Hindlimb muscle (tissue), 1 donor: ENCODE measurements around the gene DOK7. TPM values are rescaled to one million over a fixed set of nuclear protein-coding genes. Genes with fewer than 3 reads are reported as not detected.

Experiments used
- DNase-seq: peaks from one replicate; pipeline ENCODE4 v3.0.0-alpha.2; 2013
- polyA plus RNA-seq: library from polyadenylated mRNA; unstranded; fragments of 120-200 nt; gene quantifications from one replicate; pipeline ENCODE4 v1.2.1, GENCODE V29; 2013; ENCODE audit not compliant: insufficient read length

Gene DOK7, protein sequence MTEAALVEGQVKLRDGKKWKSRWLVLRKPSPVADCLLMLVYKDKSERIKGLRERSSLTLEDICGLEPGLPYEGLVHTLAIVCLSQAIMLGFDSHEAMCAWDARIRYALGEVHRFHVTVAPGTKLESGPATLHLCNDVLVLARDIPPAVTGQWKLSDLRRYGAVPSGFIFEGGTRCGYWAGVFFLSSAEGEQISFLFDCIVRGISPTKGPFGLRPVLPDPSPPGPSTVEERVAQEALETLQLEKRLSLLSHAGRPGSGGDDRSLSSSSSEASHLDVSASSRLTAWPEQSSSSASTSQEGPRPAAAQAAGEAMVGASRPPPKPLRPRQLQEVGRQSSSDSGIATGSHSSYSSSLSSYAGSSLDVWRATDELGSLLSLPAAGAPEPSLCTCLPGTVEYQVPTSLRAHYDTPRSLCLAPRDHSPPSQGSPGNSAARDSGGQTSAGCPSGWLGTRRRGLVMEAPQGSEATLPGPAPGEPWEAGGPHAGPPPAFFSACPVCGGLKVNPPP
- polyA plus RNA-seq, result 21.0 TPM

DNA sequence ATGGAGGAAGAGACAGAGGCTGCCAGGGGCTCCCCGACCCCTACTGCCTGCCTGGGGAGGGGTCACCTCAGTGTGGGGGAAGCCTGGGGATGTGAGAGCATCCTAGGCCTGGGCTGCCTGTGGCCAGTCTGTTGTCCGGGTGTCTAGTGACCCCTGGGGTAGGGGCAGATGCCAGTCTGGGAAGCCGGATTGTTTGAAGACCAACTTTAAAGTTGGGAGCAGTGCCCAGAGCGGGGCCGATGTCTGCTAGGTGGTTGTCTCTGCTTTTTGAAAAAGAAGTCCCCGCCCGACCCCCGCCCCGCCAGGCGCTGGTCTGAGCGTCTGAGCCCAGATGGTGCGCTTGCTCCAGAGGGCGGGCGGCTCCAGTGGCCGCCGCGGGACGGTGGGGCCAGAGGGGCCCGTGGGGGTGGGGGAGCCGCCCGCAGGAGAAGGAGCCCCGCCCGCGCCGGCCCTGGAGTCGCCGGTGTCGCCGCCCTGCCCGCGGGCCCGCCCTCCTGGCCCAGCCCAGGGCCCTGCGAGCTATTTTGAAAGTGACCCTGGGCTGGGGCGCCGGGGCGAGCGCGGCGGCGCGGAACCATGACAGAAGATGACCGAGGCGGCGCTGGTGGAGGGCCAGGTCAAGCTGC is at the start of gene DOK7:
Gene DOK7, plus strand, starts transcription at position 517 of the 626 bp plus-strand sequence. Its CDS starts 70 bp downstream, at position 587.
- no peak for DNase-seq

- DNase-seq, result no peak
These were observed 49.3 kb upstream of the DOK7 start for GRCh38 chr4:3413675-3414420.

GRCh38 chr4:3414421-3415279 is 48.5 kb upstream of the DOK7 start:
- DNase-seq, result no peak

DNA sequence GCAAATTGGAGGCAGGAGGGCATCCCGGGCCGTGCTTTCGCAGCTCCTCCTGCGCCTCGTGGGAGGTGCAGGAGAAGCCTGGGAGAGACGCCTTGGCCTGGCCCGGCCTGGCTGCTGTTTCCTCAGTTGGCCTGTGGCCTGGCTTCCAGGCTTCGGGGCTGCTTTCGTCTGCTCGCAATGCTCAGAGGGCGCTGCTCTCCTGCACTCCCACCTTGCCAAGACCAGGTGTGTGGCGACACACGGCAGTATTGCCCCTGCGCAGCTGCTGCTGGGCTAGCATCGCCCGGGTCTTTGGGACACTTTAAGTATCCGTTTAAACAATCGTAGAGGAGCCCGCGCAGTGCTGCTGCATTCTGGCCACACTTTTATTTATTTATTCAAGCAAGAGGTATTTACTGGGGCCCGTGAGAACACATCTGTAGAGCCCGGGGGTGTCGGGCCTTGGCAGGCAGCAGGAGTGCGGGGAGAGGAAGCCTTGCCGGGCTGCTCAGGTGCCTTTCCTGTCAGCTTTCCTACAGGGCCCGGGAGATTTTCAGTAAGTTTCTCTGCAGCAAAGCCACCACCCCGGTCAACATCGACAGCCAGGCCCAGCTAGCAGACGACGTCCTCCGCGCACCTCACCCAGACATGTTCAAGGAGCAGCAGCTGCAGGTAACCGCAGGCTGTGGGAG is 47.5 kb upstream of the DOK7 start:
- no peak for DNase-seq

- DNase-seq, result no peak
These were observed 46.8 kb upstream of the DOK7 start for GRCh38 chr4:3416270-3416669.

DNA sequence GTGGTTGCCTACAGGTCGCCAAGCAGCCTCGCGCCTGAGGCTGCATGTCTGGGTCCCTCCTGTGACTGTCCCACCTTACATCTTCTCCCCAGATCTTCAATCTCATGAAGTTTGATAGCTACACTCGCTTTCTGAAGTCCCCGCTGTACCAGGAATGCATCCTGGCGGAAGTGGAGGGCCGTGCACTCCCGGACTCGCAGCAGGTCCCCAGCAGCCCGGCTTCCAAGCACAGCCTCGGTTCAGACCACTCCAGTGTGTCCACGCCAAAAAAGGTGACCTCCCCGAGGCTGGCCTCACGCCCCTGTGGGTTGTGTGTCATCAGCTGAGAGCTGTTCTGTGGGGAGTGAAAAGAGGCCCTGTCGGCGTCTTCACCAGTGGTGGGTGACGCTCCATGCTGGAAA is 46.3 kb upstream of the DOK7 start:
- no peak for DNase-seq

DNA sequence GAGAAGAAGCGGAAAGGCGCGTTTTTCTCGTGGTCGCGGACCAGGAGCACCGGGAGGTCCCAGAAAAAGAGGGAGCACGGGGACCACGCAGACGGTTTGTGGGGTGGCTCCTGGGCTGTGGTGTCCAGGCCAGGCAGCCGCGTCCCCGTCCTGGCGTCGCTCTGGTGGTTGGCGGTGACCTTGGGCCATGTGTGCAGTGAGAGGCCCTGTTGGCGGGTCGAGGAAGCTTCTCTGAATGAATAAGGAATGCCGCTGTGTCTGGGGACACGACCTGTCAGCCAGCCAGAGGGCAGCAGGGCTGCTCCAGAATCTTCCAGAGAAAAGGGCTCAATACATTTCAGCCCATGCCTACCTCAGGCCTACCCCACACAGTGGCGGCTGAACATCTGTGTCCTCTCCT is 45.7 kb upstream of the DOK7 start:
- no peak for DNase-seq

DNA sequence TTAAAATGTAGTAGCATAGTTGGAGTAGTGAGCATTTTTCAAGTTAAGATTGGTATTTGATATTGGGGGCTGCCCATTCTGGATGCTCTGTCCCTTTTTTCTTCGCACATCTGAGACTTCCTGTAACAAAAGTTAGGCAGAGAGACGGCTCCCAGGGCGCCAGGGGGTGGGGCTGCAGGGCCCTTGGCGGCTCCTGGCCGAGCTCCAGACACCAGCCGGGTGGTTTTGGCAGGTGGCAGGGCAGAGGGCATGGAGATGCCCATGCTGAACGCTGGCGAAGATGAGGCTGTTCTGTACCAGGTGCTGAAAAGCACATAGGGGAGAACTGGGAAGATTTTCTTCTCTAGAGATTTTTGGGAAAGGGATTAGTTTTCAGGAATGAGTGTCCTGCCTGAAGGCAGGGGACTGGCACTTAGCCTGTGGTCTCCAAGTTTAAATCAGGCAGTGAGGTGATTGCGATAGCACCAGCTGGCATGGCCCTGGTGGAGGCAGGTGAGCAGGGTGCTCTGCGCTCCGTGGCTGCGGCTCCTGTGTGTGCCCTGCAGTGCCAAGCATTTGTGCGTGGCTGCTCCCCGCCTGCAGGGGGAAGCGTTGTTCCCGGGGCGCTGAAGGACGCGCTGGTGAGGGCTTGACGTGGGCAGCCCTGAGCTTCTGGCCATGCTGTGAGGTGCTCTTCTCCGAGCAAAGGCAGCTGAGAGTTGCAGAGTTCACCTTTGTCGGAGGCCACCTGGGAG is 44.9 kb upstream of the DOK7 start:
- DNase-seq, result no peak

GRCh38 chr4:3419836-3420605 is 43.1 kb upstream of the DOK7 start:
- no peak for DNase-seq

DNA sequence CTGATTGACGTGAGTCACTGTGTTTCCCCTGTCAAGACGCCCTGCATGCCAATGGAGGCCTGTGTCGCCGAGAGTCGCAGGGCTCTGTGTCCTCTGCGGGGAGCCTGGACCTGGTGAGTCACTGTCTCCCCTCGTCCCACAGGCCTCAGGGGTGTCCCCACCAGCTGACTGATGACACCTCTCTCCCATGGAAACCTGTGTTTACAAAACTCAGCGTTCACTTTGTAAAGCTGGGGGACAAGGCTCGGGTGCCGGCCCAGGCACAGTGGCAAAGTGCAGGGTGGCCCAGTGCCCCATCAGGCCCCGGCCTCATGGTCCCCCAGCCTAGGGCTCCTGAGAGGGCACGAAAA is 42.5 kb upstream of the DOK7 start:
- no peak for DNase-seq

DNA sequence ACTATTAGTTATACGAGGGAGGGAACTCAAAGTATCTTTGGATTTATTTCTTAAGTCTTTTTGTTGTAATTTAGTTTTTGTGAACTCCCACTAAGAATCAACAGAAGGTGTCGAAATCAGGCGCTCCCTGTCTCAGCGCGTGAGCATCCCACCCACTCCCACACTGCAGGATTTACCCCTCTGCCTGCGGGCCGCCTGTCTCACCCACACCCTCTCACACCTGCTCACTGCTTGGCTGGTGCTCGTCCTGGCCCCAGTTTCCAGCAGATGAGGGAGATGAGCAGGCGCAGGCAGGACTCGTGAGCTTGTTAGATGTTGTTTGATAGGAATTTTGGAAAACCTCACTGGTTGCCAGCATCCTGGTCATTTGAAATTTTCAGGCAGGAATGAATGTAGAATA is 42.1 kb upstream of the DOK7 start:
- DNase-seq, result no peak

DNA sequence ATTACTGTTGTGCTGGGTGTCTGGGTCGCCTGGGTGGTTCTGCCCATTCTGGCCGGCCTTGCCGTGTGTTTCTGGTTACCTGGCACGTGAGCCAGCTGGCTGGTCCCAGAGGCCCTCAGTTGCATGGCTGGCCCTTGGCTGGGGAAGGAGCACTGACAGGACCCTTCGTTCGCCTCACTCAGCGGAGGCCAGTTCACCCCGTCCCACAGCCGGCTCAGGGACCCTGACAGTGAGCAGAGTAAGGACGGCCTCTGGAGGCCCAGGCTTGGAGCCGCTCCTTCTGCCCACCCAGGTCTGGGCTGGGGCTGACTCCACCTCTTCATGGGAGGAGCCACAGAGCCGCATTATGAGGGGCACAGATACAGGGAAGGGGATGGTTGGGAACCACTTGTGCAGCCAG is 41.6 kb upstream of the DOK7 start:
- DNase-seq, result no peak

GRCh38 chr4:3422241-3422801 is 40.8 kb upstream of the DOK7 start:
- no peak for DNase-seq

- DNase-seq, result no peak
These were observed 40.3 kb upstream of the DOK7 start for GRCh38 chr4:3422808-3423297.

GRCh38 chr4:3423406-3423805 is 39.7 kb upstream of the DOK7 start:
- no peak for DNase-seq

DNA sequence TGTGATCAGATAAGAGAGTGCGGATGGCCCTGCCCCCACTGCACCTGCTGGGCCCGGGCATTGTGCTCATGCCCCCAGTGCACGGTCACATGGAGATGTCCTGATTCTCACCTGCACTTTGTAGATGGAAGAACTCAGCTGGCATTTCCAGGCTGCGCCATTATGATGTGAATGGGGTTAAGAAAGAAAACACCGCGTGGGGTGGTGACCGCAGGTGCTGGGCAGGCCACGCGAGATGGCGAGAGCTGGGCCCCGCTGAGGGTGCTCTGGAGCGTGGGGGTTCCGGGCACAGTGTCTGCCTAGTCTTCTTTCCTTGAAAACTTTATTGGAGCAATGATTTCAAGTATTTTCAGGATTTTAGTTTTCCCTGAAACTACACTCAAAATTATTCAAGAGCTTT is 39.2 kb upstream of the DOK7 start:
- DNase-seq, result no peak

DNA sequence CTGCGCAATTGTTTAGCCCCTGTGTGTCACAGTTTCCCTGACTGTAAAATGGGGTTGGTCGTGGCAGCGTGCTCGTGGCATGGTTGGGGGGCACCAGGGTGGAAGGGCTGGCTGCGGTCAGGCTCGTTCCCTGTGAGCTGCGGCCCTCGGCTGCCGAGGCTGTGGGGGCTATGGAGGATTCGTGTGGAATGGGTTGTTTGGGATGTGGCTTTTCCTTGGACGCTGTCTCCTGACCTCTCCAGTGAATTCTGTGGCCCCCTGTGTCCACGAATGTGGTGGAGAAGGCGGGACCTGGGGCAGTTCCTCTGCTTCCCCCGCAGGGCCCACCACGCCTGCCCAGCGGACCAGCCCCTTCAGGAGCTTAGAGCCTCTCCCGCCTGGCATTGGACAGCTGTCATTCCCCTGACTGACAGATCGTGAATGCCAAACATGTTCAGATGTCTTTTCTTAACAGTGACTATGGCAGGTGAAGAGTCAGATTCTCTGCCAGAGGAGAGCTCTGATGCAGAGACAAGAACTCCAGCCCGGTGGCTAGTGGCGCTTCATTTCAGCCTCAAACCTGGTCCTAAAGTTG is 38.5 kb upstream of the DOK7 start:
- DNase-seq, result no peak

- DNase-seq, result no peak
These were observed 36.5 kb upstream of the DOK7 start for GRCh38 chr4:3426465-3427133.

DNA sequence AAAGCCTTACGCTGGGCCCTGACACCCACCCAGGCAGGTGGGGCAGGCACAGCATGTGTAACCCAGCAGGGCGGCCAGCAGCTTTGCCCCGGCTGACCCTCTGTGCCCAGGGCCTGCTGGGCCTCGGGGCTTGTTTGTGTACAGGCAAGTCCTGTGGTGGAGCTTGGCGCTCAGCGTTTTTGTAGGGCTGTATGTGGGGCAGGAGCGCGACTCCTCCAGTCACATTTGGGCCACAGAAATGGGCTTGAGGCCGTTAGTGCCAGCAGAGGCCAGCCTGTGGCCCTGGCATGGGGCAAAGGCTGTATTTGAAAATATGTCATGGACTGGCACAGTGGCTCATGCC is 36.0 kb upstream of the DOK7 start:
- DNase-seq, result no peak
